Retina (tissue), 1 donor: Measurements from ENCODE around the gene FBXL4.

ENCODE experiments used
- DNase-seq: peaks from one replicate; pipeline ENCODE4 v3.0.0-alpha.2; 2016

The FBXL4 gene

DNA sequence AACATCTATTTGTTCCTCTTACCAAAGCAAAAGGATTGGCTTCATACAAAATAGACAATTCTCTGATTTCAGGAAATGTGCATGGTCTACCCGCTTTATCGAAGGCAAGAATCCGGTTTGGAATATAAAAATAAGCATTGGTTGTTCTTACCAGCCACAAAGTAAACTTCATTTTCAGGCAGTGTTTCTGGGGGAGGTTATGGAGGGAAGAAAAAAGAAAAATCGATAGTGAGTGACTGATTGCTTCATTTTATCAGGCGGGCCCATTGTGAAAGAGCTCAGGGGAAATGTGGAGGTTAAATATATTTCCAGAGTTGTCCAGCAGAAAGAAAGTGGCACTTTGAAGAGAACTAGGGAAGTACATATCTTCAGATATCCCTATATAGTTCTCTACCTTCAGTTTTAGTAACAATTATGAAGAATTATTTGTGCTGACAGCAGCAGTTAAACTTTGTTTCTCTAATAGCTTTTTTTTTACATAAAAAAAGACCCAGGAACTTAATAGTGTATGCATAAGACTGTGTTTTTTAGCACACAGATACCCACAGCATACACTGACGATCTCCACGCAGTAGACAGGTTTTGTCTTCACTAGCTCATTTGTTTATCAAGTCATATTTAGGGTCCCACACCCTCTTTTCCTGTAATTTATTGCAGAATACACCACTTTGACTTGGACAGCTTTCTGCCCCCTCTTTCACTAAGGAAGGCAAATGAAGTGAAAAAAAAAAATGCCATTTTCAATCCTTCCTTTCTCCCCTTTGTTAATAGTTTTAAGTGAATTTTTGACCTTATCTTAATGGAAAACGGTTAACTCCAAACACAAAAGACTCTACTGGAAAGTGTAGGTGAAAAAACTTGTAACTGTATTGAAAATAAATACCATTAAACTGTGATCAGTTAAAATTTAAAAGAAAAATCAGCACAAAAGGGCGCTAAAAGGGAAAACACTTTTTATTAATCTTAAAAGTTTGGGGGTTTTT is 110.5 kb downstream of the FBXL4 start:
- no peak for DNase-seq

DNA sequence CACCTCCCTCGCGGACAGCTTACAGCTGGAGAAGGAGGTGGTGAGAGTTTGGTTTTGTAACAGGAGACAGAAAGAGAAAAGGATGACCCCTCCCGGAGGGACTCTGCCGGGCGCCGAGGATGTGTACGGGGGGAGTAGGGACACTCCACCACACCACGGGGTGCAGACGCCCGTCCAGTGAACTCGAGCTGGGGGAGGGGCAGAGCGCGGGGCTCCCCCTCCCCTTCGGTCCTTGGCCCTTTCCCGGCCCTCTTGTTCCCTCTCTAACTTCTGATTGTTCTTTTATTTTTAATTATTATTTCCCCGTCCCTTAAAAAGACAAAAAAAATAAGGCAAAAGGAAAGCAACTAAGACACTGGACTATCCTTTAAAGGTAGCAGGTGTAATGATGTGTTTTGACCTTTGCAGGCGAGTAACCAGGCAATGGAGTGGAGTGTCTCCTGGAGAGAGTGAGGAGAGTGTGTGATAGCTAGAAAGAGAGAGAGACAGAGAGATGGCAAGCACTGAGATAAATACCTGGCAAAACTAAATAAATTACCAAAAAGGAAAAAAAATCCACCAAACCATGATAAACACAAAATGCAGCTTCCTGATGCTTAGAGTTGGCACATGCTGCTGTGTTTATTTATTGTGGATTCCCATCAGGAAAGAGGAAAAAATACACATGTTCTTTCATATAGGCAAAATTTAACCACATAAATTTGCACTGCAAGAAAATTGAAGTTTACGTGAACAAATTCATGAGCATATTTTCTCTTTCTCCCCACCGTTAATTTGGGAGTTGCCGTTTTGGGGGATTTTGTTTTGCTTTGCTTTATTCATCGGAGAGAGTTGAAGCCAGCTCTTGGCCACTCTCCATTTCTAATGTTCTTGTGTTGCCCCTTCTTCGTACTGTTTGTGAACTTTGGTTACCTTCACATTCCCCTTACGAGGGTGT is 111.5 kb downstream of the FBXL4 start:
- peak; percentile 63 for DNase-seq

DNA sequence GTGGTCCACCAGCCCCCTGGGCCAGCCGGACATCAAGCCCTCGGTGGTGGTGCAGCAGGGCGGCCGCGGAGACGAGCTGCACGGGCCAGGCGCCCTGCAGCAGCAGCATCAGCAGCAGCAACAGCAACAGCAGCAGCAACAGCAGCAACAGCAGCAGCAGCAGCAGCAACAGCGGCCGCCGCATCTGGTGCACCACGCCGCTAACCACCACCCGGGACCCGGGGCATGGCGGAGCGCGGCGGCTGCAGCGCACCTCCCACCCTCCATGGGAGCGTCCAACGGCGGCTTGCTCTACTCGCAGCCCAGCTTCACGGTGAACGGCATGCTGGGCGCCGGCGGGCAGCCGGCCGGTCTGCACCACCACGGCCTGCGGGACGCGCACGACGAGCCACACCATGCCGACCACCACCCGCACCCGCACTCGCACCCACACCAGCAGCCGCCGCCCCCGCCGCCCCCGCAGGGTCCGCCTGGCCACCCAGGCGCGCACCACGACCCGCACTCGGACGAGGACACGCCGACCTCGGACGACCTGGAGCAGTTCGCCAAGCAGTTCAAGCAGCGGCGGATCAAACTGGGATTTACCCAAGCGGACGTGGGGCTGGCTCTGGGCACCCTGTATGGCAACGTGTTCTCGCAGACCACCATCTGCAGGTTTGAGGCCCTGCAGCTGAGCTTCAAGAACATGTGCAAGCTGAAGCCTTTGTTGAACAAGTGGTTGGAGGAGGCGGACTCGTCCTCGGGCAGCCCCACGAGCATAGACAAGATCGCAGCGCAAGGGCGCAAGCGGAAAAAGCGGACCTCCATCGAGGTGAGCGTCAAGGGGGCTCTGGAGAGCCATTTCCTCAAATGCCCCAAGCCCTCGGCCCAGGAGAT is 112.4 kb downstream of the FBXL4 start:
- peak; percentile 84 for DNase-seq

DNA sequence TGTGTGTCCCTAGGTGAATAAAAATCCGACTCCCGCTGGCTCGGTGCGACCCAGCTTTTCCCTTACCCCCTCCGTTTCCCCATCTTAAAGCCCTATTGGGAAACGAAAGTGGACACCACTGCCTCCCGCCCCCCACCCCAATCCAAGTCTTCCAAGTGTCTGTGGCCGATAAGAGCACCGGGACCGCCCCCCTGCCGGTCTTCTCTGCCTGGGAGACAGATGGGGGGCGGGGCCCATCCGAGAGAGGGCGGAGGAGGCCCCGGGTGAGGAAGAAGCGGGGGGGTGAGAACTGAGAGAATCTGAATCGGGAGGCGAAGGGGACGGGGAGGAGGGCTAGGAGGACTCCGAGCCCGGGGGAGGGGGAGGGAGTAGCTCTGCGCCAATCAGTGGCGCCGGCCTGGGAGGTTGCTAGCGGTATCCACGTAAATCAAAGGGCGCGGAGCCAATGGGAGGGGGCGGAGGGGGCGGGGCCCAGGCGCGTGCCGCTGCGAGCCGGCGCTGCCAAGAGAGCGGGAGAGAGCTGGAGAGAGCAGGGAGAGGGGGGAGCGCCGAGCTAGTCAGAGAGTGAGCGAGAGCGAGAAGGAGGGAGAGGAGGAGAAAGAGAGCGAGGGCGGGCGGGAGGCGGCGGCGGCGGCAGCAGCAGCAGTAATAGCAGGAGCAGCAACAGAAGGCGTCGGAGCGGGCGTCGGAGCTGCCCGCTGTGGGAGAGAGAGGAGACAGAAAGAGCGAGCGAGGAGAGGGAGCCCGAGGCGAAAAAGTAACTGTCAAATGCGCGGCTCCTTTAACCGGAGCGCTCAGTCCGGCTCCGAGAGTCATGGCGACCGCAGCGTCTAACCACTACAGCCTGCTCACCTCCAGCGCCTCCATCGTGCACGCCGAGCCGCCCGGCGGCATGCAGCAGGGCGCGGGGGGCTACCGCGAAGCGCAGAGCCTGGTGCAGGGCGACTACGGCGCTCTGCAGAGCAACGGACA is 113.4 kb downstream of the FBXL4 start, which contains the start of gene POU3F2:
Gene POU3F2 (plus strand): TSS at position 515 of the 972 bp plus-strand sequence. CDS start 300 bp downstream, at position 815.
- peak; percentile 92 for DNase-seq

DNA sequence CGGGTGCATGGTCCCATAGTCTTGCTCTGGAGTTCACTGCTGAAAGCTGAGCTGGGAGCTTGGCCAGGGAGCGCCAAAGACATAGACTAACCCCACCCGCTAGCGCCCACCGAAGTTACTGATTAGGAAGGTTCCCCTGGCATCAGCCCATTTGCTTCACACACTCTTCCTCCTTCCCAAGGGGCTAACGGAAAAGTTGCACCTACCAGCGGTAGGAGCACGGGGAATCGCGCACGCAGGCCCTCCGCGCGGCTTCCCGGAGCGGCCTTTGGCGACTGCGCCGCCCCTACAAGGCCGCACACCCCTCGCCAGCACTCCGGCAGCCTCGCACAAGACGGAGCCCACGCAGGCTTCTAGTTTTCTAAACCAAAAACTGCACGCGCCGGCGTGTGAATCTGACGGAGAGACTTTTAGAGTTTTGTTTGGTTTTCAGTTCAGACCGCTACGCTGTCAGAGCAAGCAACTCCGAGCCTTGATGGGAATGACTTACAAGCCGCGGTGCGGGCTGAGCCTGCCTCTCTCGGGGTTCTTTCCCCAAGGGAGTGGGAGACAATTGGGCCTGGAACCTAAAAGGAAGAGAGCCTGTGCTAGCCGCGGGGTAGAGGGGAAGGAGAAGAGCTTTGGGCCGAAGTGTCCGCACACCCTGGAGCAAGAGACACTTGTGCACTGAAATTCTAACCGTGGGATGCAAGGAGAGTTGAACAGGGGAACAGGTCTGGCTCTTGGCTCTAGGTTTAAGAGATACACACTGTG is 114.3 kb downstream of the FBXL4 start:
- DNase-seq: peak; percentile 89

DNA sequence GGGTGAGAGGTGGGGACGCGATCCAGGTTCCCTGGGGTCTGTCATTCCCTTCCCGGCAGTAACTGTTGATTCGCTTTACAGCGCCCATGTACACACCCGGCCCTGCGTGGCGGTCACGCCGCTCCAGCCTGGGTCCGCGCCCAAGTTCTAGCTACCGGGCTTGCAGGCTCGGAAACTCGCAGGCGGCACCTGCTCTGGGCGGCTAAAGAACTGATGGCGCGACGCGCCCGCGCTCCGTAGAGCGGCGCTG is 114.8 kb downstream of the FBXL4 start:
- no peak for DNase-seq

DNA sequence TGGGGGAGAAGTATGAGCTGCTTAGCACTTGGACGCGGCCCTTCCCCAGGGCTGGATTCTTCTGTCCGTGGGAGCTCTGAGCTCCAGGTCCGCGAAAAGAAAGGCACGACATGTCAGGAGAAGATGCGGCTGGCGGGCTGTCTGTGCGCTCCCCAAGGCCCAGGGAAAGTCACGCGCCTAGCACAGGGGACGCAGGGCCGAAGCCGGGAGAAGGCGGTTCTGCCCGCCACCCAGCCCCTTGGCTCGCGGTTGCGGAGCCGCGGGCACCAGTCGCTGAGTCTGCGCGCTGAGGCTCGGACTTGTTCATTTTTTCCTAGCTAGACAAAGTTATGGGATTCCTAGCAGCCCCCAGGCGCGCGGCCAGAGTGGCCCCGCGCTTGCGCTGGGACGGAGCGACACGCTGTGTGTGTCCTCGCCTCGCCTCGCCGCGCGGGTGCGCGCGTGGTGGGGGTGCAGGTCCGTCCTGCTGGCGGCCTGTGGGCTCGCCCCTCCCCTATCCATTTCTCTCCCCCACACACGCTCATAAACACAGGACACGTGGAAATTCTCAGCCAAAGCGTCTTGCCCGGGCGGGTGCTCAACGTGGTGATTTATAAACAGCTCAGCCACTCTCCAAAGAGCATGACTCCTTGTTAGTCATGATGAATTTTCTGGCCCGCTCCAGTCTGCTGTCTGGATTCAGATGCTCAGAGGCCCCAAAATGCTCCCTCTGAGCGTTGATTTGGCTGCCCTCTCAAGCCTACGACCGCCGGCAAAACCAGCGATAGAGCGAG is 115.3 kb downstream of the FBXL4 start:
- peak; percentile 82 for DNase-seq

DNA sequence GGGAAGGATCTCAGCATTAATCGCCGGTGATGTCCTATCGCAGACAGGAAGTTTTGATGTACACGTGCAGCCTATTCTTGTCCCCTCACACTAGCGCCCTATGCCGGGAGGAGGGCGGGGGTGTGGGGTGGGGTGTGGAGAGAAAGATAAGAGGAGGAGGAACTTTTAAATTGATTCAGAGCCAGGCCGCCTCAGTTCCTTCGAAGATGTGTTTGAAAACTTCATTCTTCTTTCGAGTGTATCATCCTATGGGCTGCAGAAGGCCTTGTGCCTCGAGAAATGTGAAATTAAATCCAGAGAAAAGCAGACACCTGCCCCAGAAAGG is 115.8 kb downstream of the FBXL4 start:
- no peak for DNase-seq

DNA sequence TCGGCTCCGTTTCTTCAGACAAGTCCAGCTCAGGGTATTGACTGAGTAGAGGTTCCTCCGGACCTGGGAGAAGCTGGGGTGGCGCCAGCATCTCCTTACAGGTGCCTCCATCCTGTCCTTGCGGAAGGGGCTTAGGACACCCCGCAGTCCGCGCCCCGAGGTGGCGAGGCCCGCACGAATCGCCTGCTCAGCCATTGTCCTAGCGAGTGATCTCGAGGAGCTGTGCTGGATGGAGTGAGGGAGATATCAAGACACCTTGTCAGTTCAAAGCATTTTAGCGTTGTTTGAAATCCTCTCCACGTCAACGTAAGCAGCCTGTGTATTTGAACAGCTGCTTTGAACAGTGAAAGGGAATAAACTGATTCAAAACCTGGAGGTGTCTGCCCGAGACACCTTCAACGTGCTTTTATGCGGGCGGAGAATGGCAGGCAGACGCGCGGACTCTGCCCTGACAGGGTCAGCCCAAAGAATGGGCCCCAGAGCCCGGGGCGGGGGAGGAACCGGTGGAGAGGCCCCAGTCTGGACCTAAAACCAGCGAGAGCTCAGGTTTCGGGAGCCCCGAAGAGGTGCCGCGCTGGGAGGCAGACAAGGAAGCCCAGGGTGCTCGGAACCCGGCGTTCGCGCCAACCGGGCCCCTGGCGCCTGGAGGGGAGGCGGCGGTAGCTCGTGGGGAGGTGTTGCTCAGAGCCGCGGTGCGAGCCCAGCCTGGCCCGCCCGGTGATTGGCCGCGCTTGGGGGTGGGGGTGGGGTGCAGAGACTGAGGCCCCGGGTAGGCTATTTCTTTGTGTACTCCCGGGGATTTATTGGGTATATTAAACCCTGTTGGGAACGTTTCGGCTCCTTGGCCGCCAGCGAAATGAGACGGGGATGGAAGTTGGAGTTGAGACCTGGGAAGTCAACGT is 116.4 kb downstream of the FBXL4 start:
- DNase-seq: peak; percentile 72

DNA sequence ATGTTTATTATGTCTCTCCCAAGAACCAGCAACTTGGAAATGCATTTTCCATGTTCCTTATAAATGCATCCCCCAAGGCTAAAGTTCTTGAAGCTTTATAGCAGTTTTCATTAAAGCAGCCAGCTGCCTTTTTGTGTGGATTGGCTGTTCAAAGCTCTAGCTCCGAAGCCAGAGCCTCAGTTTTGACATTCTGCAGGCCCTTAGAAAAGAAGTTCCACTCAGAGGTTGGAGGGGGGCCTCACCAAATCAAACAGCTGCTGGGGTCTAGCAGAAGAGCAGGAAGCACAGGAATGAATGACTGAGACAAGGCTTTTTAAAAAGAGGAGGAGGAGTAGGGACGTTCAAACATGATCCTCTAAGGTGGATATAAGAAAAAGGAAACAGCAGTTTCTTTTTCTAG is 117.6 kb downstream of the FBXL4 start:
- no peak for DNase-seq

DNA sequence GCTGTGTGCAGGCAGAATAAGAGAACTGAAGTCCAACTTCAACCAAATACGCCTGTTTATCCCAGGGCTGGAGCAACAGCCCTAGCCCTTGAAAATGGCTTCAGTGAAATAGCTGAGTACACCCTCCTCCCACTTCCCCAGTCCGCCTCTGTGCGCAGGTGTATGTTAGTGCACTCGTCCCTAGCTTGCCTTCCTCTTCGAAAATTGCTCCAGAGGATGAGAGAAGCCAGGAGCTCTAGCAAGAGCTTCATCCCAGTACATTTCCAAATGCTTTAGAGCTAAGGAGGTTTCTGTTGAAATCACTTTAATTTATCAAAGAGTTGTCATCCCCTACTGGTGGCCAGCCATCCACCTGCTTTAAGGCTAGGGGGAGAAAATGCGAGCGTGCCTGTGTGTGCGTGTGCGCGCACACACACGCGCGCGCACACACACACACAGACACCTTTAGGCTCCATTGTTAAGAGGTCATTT is 118.8 kb downstream of the FBXL4 start:
- peak; percentile 61 for DNase-seq

DNA sequence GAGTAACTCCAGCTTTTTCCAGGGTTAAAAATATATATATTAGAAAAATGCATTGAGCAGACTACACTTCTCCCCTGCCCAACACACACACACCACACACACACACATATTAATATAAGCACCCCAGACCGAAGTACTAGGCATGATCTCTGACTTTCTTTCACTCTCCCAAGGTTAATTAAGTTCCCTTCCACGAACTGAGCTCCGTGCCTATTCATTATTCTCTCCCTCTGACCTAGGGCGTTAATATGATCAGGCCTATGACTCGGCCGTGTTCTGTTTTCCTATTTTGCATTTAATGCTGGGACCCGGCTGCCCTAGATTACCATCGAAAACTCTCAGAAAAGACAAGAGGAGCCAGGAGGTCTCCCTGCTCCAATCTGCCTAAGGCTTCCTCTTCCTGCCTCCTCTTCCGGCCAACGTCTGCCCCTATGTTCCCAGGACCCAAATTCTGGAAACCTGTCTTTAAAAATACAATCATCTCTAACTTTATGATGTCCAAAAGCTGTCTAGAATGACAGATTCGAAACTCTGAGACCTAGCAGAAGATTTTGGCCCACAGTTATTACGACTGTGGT is 119.4 kb downstream of the FBXL4 start:
- peak; percentile 49 for DNase-seq

DNA sequence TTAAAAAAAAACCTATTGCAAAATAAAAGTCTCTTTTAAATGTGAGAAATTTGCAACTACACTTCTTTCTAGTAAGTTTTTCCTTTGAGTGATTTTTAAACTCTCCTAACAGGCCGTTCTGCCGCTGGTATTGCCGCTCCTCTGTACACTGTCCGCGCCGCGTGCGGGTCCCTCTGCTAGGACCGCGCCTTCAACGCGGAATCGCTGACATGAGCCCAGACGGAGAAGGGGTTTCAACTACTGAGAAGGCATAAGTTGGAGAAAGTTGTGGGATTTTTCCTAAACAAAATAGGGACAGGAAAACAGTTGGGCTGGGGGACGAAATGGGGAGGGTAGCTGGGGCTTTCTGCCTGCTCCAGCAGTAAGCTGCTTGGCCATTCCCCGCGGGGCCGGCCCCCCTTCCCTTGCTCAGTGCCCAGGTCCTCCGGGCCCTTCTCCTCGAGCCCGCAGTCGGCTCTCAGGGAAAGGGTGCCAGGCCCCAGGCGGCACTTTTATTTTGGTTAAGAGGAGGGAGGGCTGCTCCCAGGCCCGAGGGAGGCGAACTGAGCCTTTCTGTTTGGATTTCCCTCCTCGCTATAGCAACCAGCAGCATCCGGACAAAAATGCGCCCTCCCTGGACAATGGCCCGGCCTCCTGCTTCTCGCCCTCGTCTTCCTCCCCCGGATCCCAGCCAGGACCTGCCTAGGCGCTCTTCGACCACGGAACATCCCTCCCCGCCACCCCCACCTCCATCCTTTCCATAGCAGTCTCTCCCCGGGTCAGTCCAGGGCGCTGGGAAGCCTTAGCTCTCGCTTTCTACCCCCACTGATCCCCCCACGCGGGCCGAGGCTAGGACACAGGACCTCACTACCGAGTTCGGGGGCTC is 120.2 kb downstream of the FBXL4 start:
- peak; percentile 75 for DNase-seq

DNA sequence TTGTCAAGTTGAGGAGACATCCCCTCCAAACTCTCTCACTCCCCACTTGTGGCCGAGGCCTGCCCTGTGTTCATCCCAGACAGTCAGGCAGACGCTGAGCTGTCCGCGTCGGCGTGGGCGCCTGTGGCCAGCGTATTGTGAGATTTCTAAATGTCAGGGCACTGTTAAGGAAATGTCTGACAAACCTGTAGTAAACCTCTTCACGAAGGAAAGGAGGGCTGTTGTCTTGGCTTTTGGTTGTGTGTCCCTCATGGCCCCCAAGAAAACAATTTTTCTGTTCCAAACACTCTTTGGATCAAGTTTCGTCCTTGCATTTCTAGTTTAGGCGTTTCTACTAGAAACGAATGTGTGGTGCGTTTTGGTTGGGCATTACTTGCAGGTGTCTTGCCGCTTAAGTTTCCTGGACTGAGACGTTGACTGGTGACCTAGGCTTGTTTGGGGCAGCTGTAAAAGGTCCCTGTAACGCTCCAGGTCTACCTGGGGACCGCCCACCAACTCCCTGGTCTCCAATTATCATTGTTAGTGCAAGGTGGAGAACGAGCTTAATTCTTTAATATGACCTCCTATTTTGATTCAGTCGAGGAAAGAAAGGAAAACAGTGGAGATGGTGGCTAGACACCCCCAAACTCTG is 122.0 kb downstream of the FBXL4 start:
- peak; percentile 66 for DNase-seq

DNA sequence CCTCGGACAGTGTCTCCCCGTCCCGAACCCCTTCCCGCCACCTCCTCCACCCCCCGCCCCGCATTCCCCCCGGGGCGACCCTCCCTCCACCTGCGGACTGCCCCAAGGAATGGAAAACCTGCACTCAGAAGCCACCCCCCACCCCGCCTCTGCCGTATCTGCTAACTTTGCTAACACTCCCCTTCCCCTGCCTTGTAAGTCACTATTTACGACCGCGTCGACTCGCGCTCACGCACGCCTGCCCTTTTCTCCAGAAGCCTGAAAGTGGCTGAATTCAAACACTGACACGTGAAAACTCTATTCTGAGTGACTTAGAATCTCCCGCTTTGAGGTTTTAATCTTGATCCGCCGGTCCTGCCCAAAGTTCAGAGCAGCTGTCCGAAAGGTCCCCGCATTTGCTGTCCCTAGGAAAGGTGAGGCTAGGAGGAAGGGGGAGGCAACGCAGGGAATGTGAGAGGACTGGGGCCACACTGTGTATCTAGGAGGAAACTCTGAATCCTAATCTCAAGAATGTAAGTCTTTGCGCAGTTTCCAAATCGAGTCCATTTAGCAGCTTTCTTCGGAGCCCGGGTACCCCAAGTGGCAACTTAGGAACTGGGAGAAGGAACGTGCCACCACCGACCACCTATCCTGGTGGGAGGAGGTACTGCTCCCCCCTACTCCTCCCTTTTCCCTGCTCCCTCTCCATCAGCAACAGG is 122.7 kb downstream of the FBXL4 start:
- peak; percentile 55 for DNase-seq
